Caco-2 (cell line): ENCODE results near the gene OTOP2. TPM values are rescaled to one million over a fixed set of nuclear protein-coding genes. Genes with fewer than 3 reads are reported as not detected.

Source experiments
- BruUV-seq: library from RNA; stranded (reverse); fragments of 400-500 nt; replicated peaks from 2 replicates; lab custom pipeline; 2021; lab: Mats Ljungman, UMichigan
- CTCF ChIA-PET: fragments of 300-600 bp; sonication (Branson Sonifier 250); formaldehyde crosslinking; loops from one replicate; lab custom pipeline; 2022; ENCODE audit warnings: antibody characterized with exemption; lab: Charles Lee
- POLR2A ChIA-PET: fragments of 300-600 bp; sonication (Branson Sonifier 250); formaldehyde crosslinking; loops from one replicate; lab custom pipeline; 2022; ENCODE audit warnings: antibody characterized with exemption; lab: Charles Lee
- DNase-seq, 2 experiments: peaks; one replicate each; pipeline versions ENCODE4 v3.0.0 to v3.0.0-alpha.2; 2020 to 2022
- H3K27me3 ChIP-seq: replicated peaks from 2 replicates; pipeline ENCODE4 v1.6.0; 2011; ENCODE audit warnings: low read length; ENCODE audit not compliant: control insufficient read depth, insufficient read depth
- H3K36me3 ChIP-seq: 2 replicates; pipeline ENCODE4 v1.5.1; 2011; ENCODE audit warnings: low read length; ENCODE audit not compliant: control insufficient read depth, insufficient read depth
- H3K4me1 ChIP-seq: fragments of 250-450 bp; sonication (Bioruptor Pico); 2 replicates; pipeline ENCODE4 v1.5.1; 2020; ENCODE audit warnings: mild to moderate bottlenecking
- H3K4me3 ChIP-seq: 2 replicates; pipeline ENCODE4 v1.5.1; 2011; ENCODE audit warnings: low read depth, mild to moderate bottlenecking, control low read depth, low read length
- H3K9me3 ChIP-seq: fragments of 250-450 bp; sonication (Bioruptor Pico); 2 replicates; pipeline ENCODE4 v1.5.1; 2020; ENCODE audit warnings: mild to moderate bottlenecking, moderate library complexity
- H3K27ac Mint-ChIP-seq: one replicate; pipeline ENCODE4 v1.8.0; 2022; ENCODE audit warnings: mixed read lengths; ENCODE audit not compliant: unreplicated experiment
- H3K27me3 Mint-ChIP-seq: one replicate; pipeline ENCODE4 v1.8.0; 2022; ENCODE audit warnings: mixed read lengths; ENCODE audit not compliant: insufficient read depth, unreplicated experiment
- H3K36me3 Mint-ChIP-seq: one replicate; pipeline ENCODE4 v1.8.0; 2022; ENCODE audit warnings: mild to moderate bottlenecking, mixed read lengths; ENCODE audit not compliant: insufficient read depth, unreplicated experiment
- H3K4me1 Mint-ChIP-seq: one replicate; pipeline ENCODE4 v1.8.0; 2022; ENCODE audit warnings: low read depth, mixed read lengths; ENCODE audit not compliant: unreplicated experiment
- H3K4me3 Mint-ChIP-seq: one replicate; pipeline ENCODE4 v1.8.0; 2022; ENCODE audit warnings: mild to moderate bottlenecking, moderate library complexity, mixed read lengths; ENCODE audit not compliant: unreplicated experiment
- H3K9me3 Mint-ChIP-seq: one replicate; pipeline ENCODE4 v1.8.0; 2022; ENCODE audit warnings: mixed read lengths; ENCODE audit not compliant: unreplicated experiment
- CTCF ChIP-seq, 2 experiments: fragments of 200-600 bp in 1 of 2; IDR thresholded peaks; 1 replicate in 1 of 2; 2 replicates in 1 of 2; pipeline versions ENCODE4 v1.5.1 to v1.8.0; 2011 to 2022; ENCODE audit warnings: antibody characterized with exemption in 1 of 2, control low read depth in 1 of 2, inconsistent platforms in 1 of 2, low read depth in 1 of 2, low read length in 1 of 2, mild to moderate bottlenecking in 1 of 2, moderate library complexity in 1 of 2; ENCODE audit not compliant: insufficient read depth in 1 of 2, severe bottlenecking in 1 of 2, unreplicated experiment in 1 of 2
- intact Hi-C: fragments of 100-400 bp; cut with micrococcal nuclease; formaldehyde crosslinking; loops from one replicate; pipeline ENCODE4 v1.10.0; 2022; ENCODE audit not compliant: unreplicated experiment
- total RNA-seq: library from RNA; stranded (reverse); gene quantifications from 2 replicates; pipeline ENCODE4 v1.2.3, GENCODE V29; 2022

OTOP2 gene
- total RNA-seq, 1 experiment from 2014 or later: not detected

- Histone ChIP-seq H3K27me3 (no peaks in the 10 kb centered on the region), H3K9me3 (no peaks in the 10 kb centered on the region), H3K36me3 (no peaks in the 10 kb centered on the region), H3K4me3 (peak overlapping the region; percentile 58), H3K4me1 (peaks cover 5% of the 10 kb centered on the region; the same call in 1 of the 2 replicates)
- H3K27me3 Mint-ChIP-seq: peaks cover 6% of the 10 kb centered on the region
- peaks cover 9% of the 10 kb centered on the region for H3K4me1 Mint-ChIP-seq
- H3K27ac Mint-ChIP-seq: no peak overlapping the region
- peak overlapping the region; percentile 73 for H3K4me3 Mint-ChIP-seq
- intact Hi-C loops: no loop called here
- no peak for TF ChIP-seq CTCF (IDR thresholded peaks at IDR 0.05; ENCODE audit: insufficient read depth in 1 of 2, low read depth in 1 of 2, low read length in 1 of 2, severe bottlenecking in 1 of 2, unreplicated experiment in 1 of 2)
- ChIA-PET POLR2A (interaction anchor here (1.0 to 1.3 kb wide), 2 partner anchors 21 to 42 kb away, joined by 3 read pairs; partner anchors contain the start of gene FDXR), CTCF (interaction anchor here (1.4 kb wide), 1 partner anchor 64 kb away, joined by 10 read pairs; no protein-coding TSS in a partner anchor)
- no TSS peak for BruUV-seq
- H3K36me3 Mint-ChIP-seq: no peaks in the 10 kb centered on the region
- no peak for DNase-seq
- no peaks in the 10 kb centered on the region for H3K9me3 Mint-ChIP-seq
Measured at GRCh38 chr17:74893936-74894671, 30.0 kb upstream of the OTOP2 start.

DNA sequence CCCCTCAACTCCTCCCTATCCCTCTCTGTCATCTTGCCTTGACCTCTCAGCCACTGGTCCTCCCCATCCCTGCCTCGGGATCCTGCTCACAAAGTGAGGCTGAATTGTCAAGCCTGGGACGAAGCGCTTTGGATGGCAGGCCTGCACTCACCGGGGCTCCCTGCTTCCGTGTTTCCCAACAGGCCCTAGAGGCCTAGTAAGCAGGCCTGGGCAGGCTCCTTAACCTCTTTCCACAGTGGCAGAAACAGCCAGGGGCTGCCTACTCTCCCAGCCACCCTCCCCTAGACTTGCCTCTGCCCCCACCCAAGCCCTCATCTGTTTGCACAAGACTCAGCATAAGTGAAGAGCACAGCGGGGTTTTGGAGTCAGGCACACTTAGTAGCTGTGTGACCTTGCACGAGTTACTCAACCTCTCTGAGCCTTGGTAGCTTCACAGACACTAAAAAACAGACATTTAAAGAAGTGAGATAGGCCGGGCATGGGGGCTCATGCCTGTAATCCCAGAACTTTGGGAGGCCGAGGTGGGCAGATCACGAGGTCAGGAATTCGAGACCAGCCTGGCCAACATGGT lies 25.6 kb upstream of the OTOP2 start:
- no peaks in the 10 kb centered on the region for H3K27me3 ChIP-seq
- H3K36me3 ChIP-seq: no peaks in the 10 kb centered on the region
- Mint-ChIP-seq H3K36me3 (no peaks in the 10 kb centered on the region), H3K27ac (no peak overlapping the region), H3K27me3 (peaks cover 9% of the 10 kb centered on the region), H3K4me3 (no peak overlapping the region), H3K9me3 (no peaks in the 10 kb centered on the region), H3K4me1 (peaks cover 9% of the 10 kb centered on the region)
- H3K4me3 ChIP-seq: no peak overlapping the region
- no peak for TF ChIP-seq CTCF (IDR thresholded peaks at IDR 0.05; ENCODE audit: insufficient read depth in 1 of 2, low read depth in 1 of 2, low read length in 1 of 2, severe bottlenecking in 1 of 2, unreplicated experiment in 1 of 2)
- no TSS peak for BruUV-seq
- no peak for DNase-seq
- no peaks in the 10 kb centered on the region; the same call in 1 of the 2 replicates for H3K4me1 ChIP-seq
- POLR2A ChIA-PET: interaction anchor here (1.2 kb wide), 1 partner anchor 25 kb away, joined by 3 read pairs; the partner anchor contains the start of gene FDXR
- intact Hi-C loops: no loop called here
- no peaks in the 10 kb centered on the region for H3K9me3 ChIP-seq
- CTCF ChIA-PET: interaction anchor here (1.1 kb wide), 1 partner anchor 62 kb away, joined by 3 read pairs; no protein-coding TSS in a partner anchor

DNA sequence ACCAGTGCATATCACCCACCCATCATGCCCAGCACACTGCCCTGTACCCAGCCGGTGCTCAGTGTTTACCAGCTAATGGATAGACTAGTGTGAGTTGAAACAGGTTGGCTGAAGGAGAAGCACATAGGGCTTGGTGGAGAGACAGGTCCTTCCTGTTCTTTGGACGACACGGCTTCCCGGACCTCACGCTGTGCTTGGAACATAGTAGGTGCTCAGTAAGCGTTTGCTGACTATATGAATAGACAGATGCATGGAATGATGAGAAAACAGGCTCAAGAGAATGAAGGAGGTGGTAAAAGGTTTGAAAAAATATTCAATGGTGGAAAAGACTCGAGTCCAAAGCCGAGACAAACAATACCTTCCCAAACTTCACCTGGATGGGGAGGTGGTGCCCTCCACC lies 23.9 kb upstream of the OTOP2 start:
- no TSS peak for BruUV-seq

More for the DNA sequence above, 23.9 kb upstream of the OTOP2 start:
- Mint-ChIP-seq H3K27me3 (peaks cover 9% of the 10 kb centered on the region), H3K4me3 (no peak overlapping the region), H3K27ac (no peak overlapping the region), H3K9me3 (no peaks in the 10 kb centered on the region), H3K4me1 (no peaks in the 10 kb centered on the region), H3K36me3 (no peaks in the 10 kb centered on the region)
- Histone ChIP-seq H3K27me3 (no peaks in the 10 kb centered on the region), H3K9me3 (no peaks in the 10 kb centered on the region), H3K36me3 (no peaks in the 10 kb centered on the region), H3K4me1 (no peaks in the 10 kb centered on the region; the same call in 1 of the 2 replicates), H3K4me3 (no peak overlapping the region)
- ChIA-PET POLR2A (no interaction called here), CTCF (no interaction called here)
- no peak for DNase-seq
- intact Hi-C loops: no loop called here
- no peak for TF ChIP-seq CTCF (IDR thresholded peaks at IDR 0.05; ENCODE audit: insufficient read depth in 1 of 2, low read depth in 1 of 2, low read length in 1 of 2, severe bottlenecking in 1 of 2, unreplicated experiment in 1 of 2)
